ENCODE data around the gene THOC5. TPM values are rescaled to one million over a fixed set of nuclear protein-coding genes. Genes with fewer than 3 reads are reported as not detected.

Gene THOC5
- polyA plus RNA-seq, 1 donor from 2014 or later, result 33.4 TPM

DNA sequence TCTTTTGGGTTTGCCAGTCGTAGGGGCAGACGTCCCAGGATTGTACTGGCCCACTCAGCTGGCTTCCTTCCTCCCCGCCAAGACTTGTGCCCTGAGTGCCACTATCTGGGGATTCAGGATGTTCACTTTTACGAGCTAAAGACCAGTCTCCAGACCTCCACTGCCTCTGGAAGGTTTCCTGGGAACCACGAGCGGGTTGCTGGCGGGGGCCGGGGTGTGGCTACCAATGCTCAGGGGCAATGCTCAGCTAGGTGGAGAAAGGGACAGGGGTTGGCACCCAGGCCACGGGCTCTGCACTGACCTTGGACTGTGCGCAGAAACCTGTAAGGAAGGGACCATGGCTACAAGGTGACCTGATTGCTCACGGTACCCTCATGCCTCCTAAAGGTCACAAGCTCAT is 71.3 kb downstream of the THOC5 start:
- H3K27me3 ChIP-seq (ENCODE audit: insufficient read depth, low read depth, low read length), result peaks cover 48% of the 10 kb centered on the region
- H3K27ac ChIP-seq (ENCODE audit: low read length), result no peak overlapping the region
- no peaks in the 10 kb centered on the region for H4K20me1 ChIP-seq (ENCODE audit: insufficient read depth)
- no peaks in the 10 kb centered on the region for H3K9me3 ChIP-seq (ENCODE audit: low read length)
- no peak overlapping the region for H3K9ac ChIP-seq (ENCODE audit: low read length)
- no peaks in the 10 kb centered on the region for H3K79me2 ChIP-seq (replicated peaks; ENCODE audit: insufficient read depth, low read length)
- no peak overlapping the region for H3K4me2 ChIP-seq (ENCODE audit: low read length)
- no peaks in the 10 kb centered on the region for H3F3A ChIP-seq (ENCODE audit: insufficient read depth, low read length, poor library complexity, severe bottlenecking)
- TF ChIP-seq RAD21 (conservative IDR thresholded peaks at IDR 0.05), result no peak
- no peak for TF ChIP-seq MXI1 (conservative IDR thresholded peaks at IDR 0.05; ENCODE audit: poor library complexity, severe bottlenecking)
- TF ChIP-seq EP300 (conservative IDR thresholded peaks at IDR 0.05; ENCODE audit: poor library complexity, severe bottlenecking), result no peak
- H2AFZ ChIP-seq (ENCODE audit: low read depth, low read length), result no peak overlapping the region
- no peak overlapping the region for H3K4me3 ChIP-seq (ENCODE audit: low read length)
- no peaks in the 10 kb centered on the region for H3K9me2 ChIP-seq (ENCODE audit: insufficient read depth, low read length)
- H3K36me3 ChIP-seq (ENCODE audit: insufficient read depth, low read length), result no peaks in the 10 kb centered on the region

DNA sequence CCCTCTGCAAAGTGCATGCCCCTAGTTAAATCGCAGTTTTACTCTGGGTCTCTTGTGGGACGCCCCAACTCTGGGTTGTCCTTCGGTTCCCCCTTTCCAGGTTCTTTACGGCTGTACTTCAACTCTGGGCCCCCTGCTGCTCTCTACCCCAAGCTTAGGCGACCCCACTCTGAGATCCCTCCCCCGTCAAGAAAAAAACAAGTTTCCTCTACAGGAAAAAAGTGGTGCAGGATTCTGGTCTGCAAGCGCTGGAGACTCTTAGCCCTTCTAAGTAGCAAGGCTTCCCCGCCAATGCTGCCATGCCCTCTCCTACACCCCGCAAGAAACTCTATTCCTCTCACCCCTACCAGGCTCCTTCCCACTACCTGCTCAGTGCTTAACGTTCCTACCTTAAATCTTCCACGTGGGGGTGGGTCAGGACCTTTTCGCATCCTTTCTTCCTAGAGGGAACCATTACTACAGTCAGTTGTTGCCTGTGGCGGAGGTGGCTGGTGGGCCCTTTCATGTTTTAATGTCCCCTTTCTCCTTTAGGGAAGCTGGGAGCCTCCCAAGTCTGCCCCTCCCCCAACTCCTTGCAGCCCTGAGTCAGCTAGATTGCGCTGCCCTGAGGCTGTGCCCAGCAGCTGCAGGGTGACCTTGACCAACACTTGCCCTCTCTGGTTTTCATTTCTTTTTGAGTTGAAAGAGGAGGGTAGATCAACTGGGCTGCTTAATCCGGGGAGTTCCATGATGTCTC is 72.1 kb downstream of the THOC5 start:
- H2AFZ ChIP-seq (ENCODE audit: low read depth, low read length), result no peak overlapping the region
- no peak overlapping the region for H3K9ac ChIP-seq (ENCODE audit: low read length)
- TF ChIP-seq, protein P1, sequence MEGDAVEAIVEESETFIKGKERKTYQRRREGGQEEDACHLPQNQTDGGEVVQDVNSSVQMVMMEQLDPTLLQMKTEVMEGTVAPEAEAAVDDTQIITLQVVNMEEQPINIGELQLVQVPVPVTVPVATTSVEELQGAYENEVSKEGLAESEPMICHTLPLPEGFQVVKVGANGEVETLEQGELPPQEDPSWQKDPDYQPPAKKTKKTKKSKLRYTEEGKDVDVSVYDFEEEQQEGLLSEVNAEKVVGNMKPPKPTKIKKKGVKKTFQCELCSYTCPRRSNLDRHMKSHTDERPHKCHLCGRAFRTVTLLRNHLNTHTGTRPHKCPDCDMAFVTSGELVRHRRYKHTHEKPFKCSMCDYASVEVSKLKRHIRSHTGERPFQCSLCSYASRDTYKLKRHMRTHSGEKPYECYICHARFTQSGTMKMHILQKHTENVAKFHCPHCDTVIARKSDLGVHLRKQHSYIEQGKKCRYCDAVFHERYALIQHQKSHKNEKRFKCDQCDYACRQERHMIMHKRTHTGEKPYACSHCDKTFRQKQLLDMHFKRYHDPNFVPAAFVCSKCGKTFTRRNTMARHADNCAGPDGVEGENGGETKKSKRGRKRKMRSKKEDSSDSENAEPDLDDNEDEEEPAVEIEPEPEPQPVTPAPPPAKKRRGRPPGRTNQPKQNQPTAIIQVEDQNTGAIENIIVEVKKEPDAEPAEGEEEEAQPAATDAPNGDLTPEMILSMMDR (IDR thresholded peaks at IDR 0.05; ENCODE audit: poor library complexity, severe bottlenecking), result no peak
- TF ChIP-seq RAD21 (conservative IDR thresholded peaks at IDR 0.05) (no peak), EZH2 (IDR thresholded peaks at IDR 0.05; ENCODE audit: borderline replicate concordance, insufficient read depth, low read length, poor library complexity, severe bottlenecking) (no peak), TAF1 (IDR thresholded peaks at IDR 0.05; ENCODE audit: low read depth) (no peak), SMC3 (conservative IDR thresholded peaks at IDR 0.05; ENCODE audit: poor library complexity) (no peak), REST (IDR thresholded peaks at IDR 0.05; ENCODE audit: borderline replicate concordance) (no peak), POLR2AphosphoS5 (IDR thresholded peaks at IDR 0.05) (no peak), MXI1 (conservative IDR thresholded peaks at IDR 0.05; ENCODE audit: poor library complexity, severe bottlenecking) (no peak), EP300 (conservative IDR thresholded peaks at IDR 0.05; ENCODE audit: poor library complexity, severe bottlenecking) (no peak)
- no peaks in the 10 kb centered on the region for H3K36me3 ChIP-seq (ENCODE audit: insufficient read depth, low read length)
- no peaks in the 10 kb centered on the region for H3F3A ChIP-seq (ENCODE audit: insufficient read depth, low read length, poor library complexity, severe bottlenecking)
- H3K4me3 ChIP-seq (ENCODE audit: low read length), result peak overlapping the region; percentile 70
- H3K79me2 ChIP-seq (replicated peaks; ENCODE audit: insufficient read depth, low read length), result no peaks in the 10 kb centered on the region
- H3K9me3 ChIP-seq (ENCODE audit: low read length), result no peaks in the 10 kb centered on the region
- no peak overlapping the region for H3K27ac ChIP-seq (ENCODE audit: low read length)
- peaks cover 49% of the 10 kb centered on the region for H3K27me3 ChIP-seq (ENCODE audit: insufficient read depth, low read depth, low read length)
- no peaks in the 10 kb centered on the region for H4K20me1 ChIP-seq (ENCODE audit: insufficient read depth)
- no peak overlapping the region for H3K4me2 ChIP-seq (ENCODE audit: low read length)
- H3K9me2 ChIP-seq (ENCODE audit: insufficient read depth, low read length), result no peaks in the 10 kb centered on the region
